Renal cortex interstitium (tissue), 11 donors: Measurements from ENCODE around the gene COL6A6. TPM values are rescaled to one million over a fixed set of nuclear protein-coding genes. Genes with fewer than 3 reads are reported as not detected.
"Not testable (repeated sequence)": the region's sequence is repeated elsewhere in the genome, so short reads cannot be mapped to it uniquely, and the experiment has no call there.

ENCODE experiments used
- DNase-seq, 11 donors: peaks; one replicate each; pipeline ENCODE4 v3.0.0-alpha.2; 2013; ENCODE audit warnings: low read depth in 9 of 11, low spot score in 4 of 11; ENCODE audit errors: extremely low read depth in 1 of 11
- polyA plus RNA-seq, 3 donors: library from polyadenylated mRNA; unstranded; fragments of 120-200 nt; gene quantifications; one replicate each; pipeline ENCODE4 v1.2.1, GENCODE V29; 2013; ENCODE audit not compliant: insufficient read length in 3 of 3

Gene COL6A6
- polyA plus RNA-seq, 3 donors: 1.6 to 2.7 (median 1.8) TPM

- no peak for DNase-seq
Observed at GRCh38 chr3:130528120-130528519, 11.1 kb downstream of the COL6A6 start.

- no peak for DNase-seq
Observed at GRCh38 chr3:130529486-130530215, 12.7 kb downstream of the COL6A6 start.

- no peak for DNase-seq
Observed at GRCh38 chr3:130533247-130533646, 16.3 kb downstream of the COL6A6 start.

GRCh38 chr3:130537673-130538304 lies 20.8 kb downstream of the COL6A6 start:
- DNase-seq: no peak

- peak in 3 of 11 donors; percentile 29 to 32 (median 32) for DNase-seq
Observed at GRCh38 chr3:130539005-130539404, 22.0 kb downstream of the COL6A6 start.

- no peak for DNase-seq
Observed at GRCh38 chr3:130543322-130543721, 26.3 kb downstream of the COL6A6 start.

GRCh38 chr3:130546920-130547679 lies 30.1 kb downstream of the COL6A6 start:
- no peak for DNase-seq

- not testable (repeated sequence) for DNase-seq
Observed at GRCh38 chr3:130547680-130548065, 30.7 kb downstream of the COL6A6 start.

GRCh38 chr3:130548356-130548755 lies 31.4 kb downstream of the COL6A6 start:
- DNase-seq: no peak

GRCh38 chr3:130557336-130558035 lies 40.5 kb downstream of the COL6A6 start:
- DNase-seq: no peak

GRCh38 chr3:130558366-130558765 lies 41.4 kb downstream of the COL6A6 start:
- DNase-seq: no peak

- no peak for DNase-seq
Observed at GRCh38 chr3:130565224-130565623, 48.2 kb downstream of the COL6A6 start.

Other genes with a start within 250 kb of the COL6A6 start
- gene COL6A5, start 171.5 kb upstream of the COL6A6 start, polyA plus RNA-seq: under 1 TPM; 0.04 to 0.06 (median 0.05) TPM
- gene PIK3R4, start 229.7 kb downstream of the COL6A6 start, polyA plus RNA-seq: 10 to 100 TPM; 40.5 to 49.1 (median 47.2) TPM